SJSA1 (cell line): Measurements from ENCODE around the gene OR56B1. TPM values are rescaled to one million over a fixed set of nuclear protein-coding genes. Genes with fewer than 3 reads are reported as not detected.

Source experiments
- DNase-seq, 2 experiments: peaks; one replicate each; pipeline ENCODE4 v3.0.0-alpha.2; 2015 to 2020; ENCODE audit warnings: low spot score in 2 of 2, low read depth in 1 of 2
- H3K27ac ChIP-seq: fragments of 250-450 bp; sonication (Bioruptor Pico); 2 replicates; pipeline ENCODE4 v1.5.1; 2020; ENCODE audit warnings: mild to moderate bottlenecking, moderate library complexity
- H3K27me3 ChIP-seq: fragments of 250-450 bp; sonication (Bioruptor Pico); replicated peaks from 2 replicates; pipeline ENCODE4 v1.5.1; 2020; ENCODE audit warnings: mild to moderate bottlenecking, moderate library complexity
- H3K36me3 ChIP-seq: fragments of 250-450 bp; sonication (Bioruptor Pico); 2 replicates; pipeline ENCODE4 v1.5.1; 2020; ENCODE audit warnings: mild to moderate bottlenecking
- H3K4me1 ChIP-seq: fragments of 250-450 bp; sonication (Bioruptor Pico); replicated peaks from 2 replicates; pipeline ENCODE4 v1.6.1; 2021; ENCODE audit warnings: mild to moderate bottlenecking
- H3K4me3 ChIP-seq: fragments of 250-450 bp; sonication (Bioruptor Pico); 2 replicates; pipeline ENCODE4 v1.5.1; 2020; ENCODE audit warnings: mild to moderate bottlenecking
- H3K9me3 ChIP-seq: fragments of 250-450 bp; sonication (Bioruptor Pico); replicated peaks from 2 replicates; pipeline ENCODE4 v1.5.1; 2020; ENCODE audit warnings: mild to moderate bottlenecking
- total RNA-seq: library from RNA; depleted of rRNA; stranded (reverse); fragments of >200 nt; shearing (Covaris generic); gene quantifications from 2 replicates; pipeline ENCODE4 v1.2.3, GENCODE V29; 2014; rRNA removed

OR56B1 gene
- total RNA-seq, 1 experiment from 2014 or later = not detected

- Histone ChIP-seq H3K27ac (no peak overlapping the region), H3K27me3 (peaks cover 10% of the 10 kb centered on the region; the same call in 1 of the 2 replicates), H3K4me3 (no peak overlapping the region), H3K36me3 (no peaks in the 10 kb centered on the region), H3K9me3 (no peaks in the 10 kb centered on the region), H3K4me1 (no peaks in the 10 kb centered on the region)
- DNase-seq = no peak
These were observed 13.6 kb downstream of the OR56B1 start for GRCh38 chr11:5749836-5750235.

DNA sequence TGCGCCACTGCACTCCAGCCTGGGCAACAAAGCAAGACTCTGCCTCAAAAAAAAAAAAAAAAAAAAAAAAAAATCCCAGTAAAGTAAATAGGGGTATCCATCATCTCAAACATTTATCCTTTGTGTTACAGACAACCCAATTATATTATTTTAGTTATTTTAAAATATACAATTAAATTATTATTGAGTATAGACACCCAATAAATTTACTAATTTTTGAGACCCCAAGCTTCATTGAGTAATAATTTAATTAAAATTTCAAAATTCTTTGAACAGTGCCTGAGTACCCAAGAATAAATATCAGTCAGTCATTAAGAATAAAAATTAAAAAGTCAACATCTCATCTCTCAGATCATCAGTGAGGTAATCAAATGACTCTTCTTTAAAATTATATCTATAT lies 17.7 kb downstream of the OR56B1 start, which contains the start of gene OR52N4:
OR52N4 (plus strand) TSS at position 301 of the 400 bp plus-strand sequence. CDS start 498 bp downstream, outside the sequence.
- Histone ChIP-seq H3K27ac (no peak within 1 kb of the TSS), H3K4me3 (no peak within 1 kb of the TSS), H3K4me1 (no peaks in the 10 kb centered on the region), H3K27me3 (peaks cover 14% of the 10 kb centered on the region; the same call in 1 of the 2 replicates), H3K36me3 (no peaks in the 10 kb centered on the region), H3K9me3 (no peaks in the 10 kb centered on the region; the same call in 1 of the 2 replicates)
- DNase-seq = no peak

- no peak for DNase-seq
- no peak overlapping the region for H3K27ac ChIP-seq
- no peaks in the 10 kb centered on the region for H3K36me3 ChIP-seq
- H3K4me1 ChIP-seq = no peaks in the 10 kb centered on the region
- H3K9me3 ChIP-seq = no peaks in the 10 kb centered on the region
- no peaks in the 10 kb centered on the region for H3K27me3 ChIP-seq
- H3K4me3 ChIP-seq = no peak overlapping the region
These were observed 30.8 kb downstream of the OR56B1 start for GRCh38 chr11:5767056-5767455.

DNA sequence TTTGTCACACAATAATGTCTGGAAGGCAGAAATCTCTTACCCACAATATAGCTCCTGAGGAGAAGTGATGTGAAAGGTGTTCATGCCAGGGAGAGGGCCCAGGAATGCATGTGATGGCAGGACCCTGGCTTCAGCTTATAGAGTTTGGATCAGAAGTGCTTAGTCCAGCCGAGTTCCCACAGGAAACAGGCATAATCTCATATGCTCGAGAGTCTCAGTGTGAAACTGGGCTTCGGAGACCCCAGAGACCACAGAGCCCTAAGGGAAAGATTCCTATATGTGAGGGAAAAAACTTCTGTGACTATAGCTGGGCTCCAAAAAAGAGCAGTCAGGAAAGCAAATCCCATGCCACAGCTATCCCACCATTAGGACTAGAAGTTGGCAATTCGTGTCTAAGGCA lies 47.0 kb downstream of the OR56B1 start, which contains the start of gene OR52N5:
OR52N5 (minus strand) TSS at position 101 of the 400 bp plus-strand sequence. CDS start 4,721 bp downstream, outside the sequence.
- H3K4me3 ChIP-seq = no peak within 1 kb of the TSS
- no peaks in the 10 kb centered on the region for H3K4me1 ChIP-seq
- H3K27me3 ChIP-seq = no peaks in the 10 kb centered on the region
- H3K27ac ChIP-seq = no peak within 1 kb of the TSS
- no peaks in the 10 kb centered on the region for H3K9me3 ChIP-seq
- DNase-seq = no peak
- H3K36me3 ChIP-seq = no peaks in the 10 kb centered on the region

Other genes starting within 250 kb of the OR56B1 start
- gene OR52D1, start 247.8 kb upstream of the OR56B1 start, total RNA-seq = not detected in 2 replicates
- not detected in 2 replicates for gene UBQLN3, start 226.5 kb upstream of the OR56B1 start, total RNA-seq
- 0.05 TPM in 1 of 2 replicates, not detected in the other for gene UBQLNL, start 219.7 kb upstream of the OR56B1 start, total RNA-seq
- gene OR52H1, start 187.9 kb upstream of the OR56B1 start, total RNA-seq = not detected in 2 replicates
- gene OR52B6, start 155.6 kb upstream of the OR56B1 start, total RNA-seq = not detected in 2 replicates
- 24.1 and 26.2 TPM in 2 replicates for gene TRIM6, start 139.8 kb upstream of the OR56B1 start, total RNA-seq
- 6.0 and 10.6 TPM in 2 replicates for gene TRIM34, start 111.4 kb upstream of the OR56B1 start, total RNA-seq
- gene TRIM5, start 51.4 kb upstream of the OR56B1 start, total RNA-seq = 37.2 and 51.1 TPM in 2 replicates
- 125 and 142 TPM in 2 replicates for gene TRIM22, start 46.7 kb upstream of the OR56B1 start, total RNA-seq
- gene OR52N4, start 17.8 kb downstream of the OR56B1 start, total RNA-seq = not detected in 2 replicates
- gene OR52N5, start 46.9 kb downstream of the OR56B1 start, total RNA-seq = not detected in 2 replicates
- not detected in 2 replicates for gene OR52N1, start 54.8 kb downstream of the OR56B1 start, total RNA-seq
- not detected in 2 replicates for gene OR52N2, start 72.5 kb downstream of the OR56B1 start, total RNA-seq
- gene OR52E6, start 105.4 kb downstream of the OR56B1 start, total RNA-seq = not detected in 2 replicates
- gene OR52E8, start 121.2 kb downstream of the OR56B1 start, total RNA-seq = not detected in 2 replicates
- not detected in 2 replicates for gene OR52E4, start 144.2 kb downstream of the OR56B1 start, total RNA-seq
- gene OR52E5, start 156.8 kb downstream of the OR56B1 start, total RNA-seq = not detected in 2 replicates
- gene OR56A3, start 205.8 kb downstream of the OR56B1 start, total RNA-seq = not detected in 2 replicates
- not detected in 2 replicates for gene OR56A5, start 232.0 kb downstream of the OR56B1 start, total RNA-seq